Mucosa of gallbladder (tissue), 1 donor: ENCODE measurements around the gene ZNF280D. TPM values are rescaled to one million over a fixed set of nuclear protein-coding genes. Genes with fewer than 3 reads are reported as not detected.

Experiments used
- DNase-seq: peaks from one replicate; pipeline ENCODE4 v3.0.0-alpha.2; 2020; ENCODE audit warnings: low spot score
- total RNA-seq: library from RNA; stranded (reverse); gene quantifications from one replicate; pipeline ENCODE4 v1.2.1, GENCODE V29; 2021
- donor health status: DM: no; HTN: no; CAD: no.

ZNF280D gene
- total RNA-seq, 1 donor from 2014 or later: 44.3 TPM

DNA sequence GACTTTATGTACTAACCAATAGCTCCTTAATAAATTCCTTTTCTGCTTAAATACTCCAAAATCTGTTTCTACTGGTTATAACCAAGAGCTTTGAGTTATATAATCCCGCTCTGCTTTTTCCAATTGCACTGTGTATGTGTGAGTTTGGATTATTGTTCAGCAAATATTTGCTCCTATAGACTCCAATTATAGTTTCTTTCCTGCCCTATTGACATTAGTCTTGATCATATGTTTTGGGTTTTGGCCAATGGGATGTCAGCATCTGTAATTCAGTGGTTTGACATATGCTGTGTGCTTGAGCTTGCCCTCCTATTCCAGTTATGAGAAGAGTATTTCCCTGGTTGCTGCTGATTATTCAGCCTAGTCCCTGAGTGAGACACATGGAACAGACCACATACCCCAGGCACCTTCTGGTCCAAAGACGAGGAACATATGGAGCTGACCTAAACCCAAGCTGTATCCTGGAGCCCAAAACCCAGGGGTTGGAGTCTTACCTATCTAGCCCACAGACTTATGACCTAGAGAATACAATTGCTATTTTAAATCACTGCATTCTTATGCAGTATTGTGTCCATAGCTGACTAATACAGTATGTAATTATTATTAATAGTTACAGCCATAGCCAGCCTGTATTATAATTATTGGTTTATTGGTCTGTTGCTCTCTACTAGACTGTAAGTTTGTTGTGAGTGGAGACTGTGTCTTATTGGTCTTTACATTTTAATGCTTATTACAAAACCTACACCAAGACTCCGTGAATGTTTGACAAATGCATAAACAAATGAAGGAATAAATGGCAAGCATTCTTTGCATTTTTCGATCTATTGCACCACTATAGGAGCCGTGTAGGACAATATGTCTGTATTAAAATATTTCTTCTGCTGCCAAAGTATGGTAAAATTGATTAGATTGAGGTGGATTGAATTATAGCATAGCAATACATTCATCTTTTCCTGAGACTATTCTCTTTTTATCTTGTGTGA is 11.7 kb upstream of the ZNF280D start:
- no peak for DNase-seq

DNA sequence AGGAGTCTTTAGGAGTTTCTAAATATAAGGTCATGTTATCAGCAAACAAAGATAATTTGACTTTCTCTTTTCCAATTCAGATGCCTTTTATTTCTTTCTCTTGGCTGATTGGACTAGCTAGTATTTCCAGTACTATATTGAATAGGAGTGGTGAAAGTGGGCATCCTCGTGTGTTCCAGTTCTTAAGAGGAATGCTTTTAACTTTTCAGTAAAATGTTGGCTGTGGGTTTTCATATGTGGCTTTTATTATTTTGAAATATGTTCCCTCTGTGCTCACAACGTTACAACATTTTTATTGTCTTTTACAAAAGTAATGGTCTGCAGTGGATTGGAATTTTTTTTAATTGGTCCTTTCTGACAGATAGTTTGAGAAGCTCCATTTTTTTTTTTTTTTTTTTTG is 8.2 kb upstream of the ZNF280D start:
- DNase-seq: no peak

DNA sequence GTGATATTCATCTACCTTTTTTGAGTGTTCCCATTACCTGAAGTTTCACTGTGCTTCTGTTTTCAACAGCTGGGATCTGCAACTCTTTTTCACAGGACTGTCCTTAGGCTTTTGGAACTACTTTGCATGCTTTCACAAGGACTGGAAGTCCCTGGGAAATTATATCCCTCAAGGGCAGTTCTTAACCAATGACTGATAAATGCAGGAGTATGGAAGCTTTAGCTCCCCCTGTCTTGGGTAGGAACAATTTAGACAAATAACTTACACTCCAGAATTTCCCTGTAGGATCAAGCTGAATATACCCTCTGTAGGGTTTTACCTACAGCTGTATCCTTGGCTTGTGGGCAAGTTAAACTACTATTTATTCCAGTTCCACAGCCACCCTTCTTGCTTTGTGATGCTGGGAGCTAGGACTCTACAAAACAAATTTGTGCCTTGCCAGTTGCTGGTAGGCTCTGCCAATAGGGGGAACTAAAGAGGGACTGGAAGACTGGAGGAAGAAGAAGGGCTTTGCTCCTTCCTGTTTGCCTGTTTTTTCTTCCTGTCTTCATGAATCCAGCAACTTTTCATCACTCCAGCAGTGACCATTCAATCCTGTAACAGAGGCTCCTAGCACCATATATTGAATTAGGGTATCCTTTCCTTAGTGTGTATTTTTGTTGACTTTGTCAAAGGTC is 6.8 kb upstream of the ZNF280D start:
- DNase-seq: no peak

DNA sequence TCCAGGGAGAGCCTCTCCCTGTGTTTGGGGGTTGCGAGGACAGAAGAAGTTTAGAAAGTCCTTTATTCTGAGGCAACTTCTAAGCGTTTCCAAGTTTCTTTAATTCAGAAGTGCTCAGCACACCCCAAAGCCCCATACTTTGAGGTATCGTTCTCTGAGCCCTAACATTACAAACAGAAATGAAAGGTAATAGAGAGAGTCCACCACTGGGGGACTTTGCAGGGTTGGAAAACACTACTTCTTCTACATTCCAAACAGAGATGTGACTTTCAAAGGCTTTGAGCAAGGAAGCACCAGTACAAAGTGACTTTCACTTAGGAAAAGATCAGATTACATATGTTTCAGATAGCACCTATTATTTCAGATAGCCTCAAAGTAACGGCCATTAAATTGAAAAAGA is 6.2 kb upstream of the ZNF280D start:
- no peak for DNase-seq

DNA sequence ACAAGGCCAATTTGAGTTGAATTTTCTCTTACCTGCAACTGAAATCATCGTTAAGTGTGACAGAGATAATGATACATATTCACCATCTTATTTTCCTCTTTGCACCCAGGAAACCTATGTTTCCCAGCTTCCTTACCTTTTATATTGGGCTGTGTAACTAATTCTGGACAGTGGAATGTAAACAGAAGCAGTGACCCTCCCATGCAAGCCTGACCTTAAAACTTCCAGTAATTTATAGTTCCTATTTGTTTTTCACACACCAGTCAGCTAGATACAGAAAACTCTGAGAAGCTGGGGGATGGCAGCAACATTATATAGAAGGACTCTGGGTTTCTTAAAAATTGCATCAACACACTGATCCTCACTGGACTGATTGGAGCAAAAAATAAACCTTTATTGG is 4.5 kb upstream of the ZNF280D start:
- no peak for DNase-seq

DNA sequence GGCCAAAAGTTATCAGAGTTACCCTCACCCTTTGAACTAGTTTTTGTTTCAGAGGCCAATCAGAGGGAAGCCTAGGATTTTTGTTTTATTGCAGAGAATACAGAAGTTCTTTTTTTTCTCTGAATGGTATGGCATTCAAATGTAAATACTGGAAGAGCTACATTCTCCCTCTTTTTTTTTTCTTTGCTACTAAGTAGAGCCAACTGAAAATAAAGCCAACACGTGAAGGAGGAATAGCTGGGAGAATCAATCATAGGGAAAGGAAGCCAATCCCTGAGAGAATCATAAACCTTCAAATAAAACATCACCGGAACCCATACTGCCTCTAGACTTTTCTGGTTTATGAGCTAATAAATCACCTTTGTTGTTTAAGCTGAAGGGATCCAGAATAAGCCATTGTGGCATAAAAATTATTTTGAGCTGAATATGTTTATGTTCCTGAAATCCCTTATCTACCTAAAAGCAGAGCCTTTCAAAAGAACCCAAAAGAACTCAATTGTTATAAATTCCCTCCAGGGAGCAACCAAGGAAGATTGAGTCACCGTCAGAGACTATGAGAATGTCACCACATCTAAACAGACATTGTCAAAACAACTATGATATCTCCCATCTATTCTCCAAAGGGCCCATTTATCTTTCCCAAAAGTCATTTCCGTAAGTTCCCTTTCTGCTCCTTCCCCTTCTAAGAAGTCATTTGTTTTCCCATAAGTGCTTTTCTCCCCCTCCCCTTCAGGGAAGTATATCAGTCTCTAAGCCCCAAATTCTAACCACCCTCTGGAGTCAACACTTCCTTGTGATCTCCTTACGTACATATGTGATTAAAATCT is 3.8 kb upstream of the ZNF280D start:
- no peak for DNase-seq

DNA sequence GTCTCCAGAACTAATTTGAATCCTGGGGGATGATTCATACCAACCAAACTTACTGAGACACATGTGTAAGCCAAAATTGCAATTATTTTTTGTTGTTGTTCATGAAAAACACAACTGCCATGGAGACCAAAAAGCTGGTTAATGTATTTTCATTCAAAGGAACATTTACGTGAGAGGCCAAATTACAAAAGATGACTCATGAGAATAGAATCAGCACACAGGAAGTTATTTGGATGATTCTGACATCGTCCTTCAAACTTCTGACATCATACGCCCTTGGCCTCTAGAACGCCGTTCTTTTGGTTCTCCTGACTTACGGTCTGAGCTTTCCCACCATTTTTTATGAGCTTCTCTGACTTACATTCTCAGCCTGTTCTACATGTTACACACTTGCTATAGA is 3.0 kb upstream of the ZNF280D start:
- no peak for DNase-seq

DNA sequence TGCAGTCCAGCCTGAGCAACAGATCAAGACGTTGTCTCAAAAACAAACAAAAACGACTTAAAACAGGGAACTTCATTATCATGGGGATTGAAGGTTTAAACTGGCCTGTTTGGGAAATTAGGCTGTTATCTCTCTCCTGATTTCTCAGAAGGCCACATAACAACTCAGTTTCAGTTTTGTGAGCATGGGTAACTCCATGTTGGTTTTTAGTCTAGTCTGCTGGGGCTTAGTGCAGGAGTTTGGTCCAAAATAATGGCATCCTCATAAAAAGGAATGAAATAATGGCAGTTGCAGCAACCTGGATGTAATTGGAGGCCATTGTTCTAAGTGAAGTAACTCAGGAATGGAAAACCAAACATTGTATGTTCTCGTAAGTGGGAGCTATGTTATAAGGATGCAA is 2.3 kb upstream of the ZNF280D start:
- no peak for DNase-seq

DNA sequence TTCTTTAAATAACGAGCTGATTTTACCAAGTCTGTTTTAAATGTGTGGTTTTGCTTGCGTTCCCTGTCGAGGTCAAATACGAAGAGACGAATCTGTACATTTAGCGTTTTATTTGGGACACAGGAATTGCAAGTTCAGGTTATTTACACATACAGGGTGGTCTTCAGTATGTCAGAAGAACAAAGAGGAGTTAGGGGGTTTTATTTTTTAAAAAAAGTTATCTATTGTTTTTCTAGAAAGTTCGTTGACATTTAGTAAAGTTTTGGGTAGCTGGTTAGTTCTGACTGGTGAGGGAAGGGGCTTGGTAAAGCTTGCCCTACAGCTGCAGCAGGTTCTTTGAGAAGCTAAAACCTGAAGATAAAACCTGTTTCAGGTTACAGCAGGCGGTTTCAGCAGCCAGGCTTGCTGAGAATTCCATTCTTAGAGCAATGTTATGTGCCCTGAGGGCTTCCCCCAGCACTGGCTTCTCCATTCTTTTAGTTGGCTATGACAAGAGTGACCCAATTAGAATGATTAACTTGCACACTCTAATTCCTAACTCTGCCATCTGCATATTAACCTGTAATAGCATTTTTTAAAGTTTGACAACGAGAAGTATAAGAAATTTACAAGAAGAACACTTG is 815 bp upstream of the ZNF280D start:
- no peak for DNase-seq

DNA sequence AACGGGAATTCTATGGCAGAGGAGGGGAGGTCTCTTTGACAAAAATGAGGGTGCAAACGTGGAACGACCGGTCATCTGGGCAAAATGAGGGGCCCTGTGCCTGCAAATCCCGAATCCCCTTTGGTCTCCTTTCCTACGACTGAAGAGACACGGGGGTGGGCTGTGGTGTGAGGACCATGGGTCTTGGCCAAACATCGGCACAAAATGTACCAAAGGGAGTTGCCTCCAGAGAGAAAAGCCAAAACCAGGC is 498 bp downstream of the ZNF280D start:
- no peak for DNase-seq

DNA sequence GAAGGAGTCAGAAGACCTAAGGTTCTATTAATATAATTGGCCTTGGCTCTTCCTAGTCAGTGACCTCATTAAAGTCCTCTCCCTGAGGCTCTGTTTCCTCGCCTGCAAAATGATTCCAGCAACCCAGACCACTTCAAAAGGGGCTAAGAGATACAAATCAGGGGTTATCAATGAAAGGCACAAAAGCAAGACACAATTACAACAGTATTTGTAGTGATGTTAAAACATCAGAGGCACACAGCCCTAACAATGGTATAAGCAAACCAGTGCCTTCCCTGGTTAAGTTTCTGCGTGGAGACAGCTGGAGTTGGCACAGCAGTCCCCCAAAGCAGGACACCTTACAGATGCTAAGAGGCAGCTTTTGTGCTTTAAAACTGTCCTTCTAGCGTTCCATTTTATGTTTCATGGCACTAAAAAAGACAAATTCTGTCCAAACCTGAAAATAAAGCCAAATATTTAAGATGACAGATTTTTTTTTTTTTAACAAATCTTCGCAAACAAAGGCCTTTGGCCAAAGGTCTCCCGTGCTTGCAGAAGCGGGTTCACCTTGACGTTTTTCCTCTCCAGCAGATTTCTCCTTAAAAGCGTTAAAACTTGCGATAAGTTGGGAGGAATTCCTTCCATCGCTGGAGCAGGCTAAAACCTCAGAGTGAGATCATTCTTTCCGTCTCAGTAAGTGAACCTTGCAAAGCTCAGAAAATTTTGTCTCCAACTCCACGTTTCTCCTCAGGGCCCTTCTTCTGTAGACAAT is 999 bp downstream of the ZNF280D start:
- no peak for DNase-seq

DNA sequence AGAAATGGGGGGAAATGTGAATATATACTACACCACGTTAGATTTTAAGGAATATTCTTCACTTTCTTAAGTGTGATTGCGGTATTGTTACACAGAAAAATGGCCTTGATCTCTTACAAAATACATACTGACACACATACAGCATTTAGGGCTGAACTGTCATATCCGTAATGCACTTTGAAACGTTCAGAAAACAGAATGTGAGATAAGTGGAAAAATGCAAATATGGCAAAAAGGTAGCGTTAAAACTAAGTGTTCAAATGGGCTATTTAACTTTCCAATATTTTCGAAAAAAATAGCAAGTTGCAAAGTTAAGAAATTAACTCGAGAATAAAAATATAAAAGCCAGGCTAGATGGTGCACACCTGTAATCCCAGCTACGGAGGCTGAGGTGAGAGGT is 1.8 kb downstream of the ZNF280D start:
- DNase-seq: no peak

DNA sequence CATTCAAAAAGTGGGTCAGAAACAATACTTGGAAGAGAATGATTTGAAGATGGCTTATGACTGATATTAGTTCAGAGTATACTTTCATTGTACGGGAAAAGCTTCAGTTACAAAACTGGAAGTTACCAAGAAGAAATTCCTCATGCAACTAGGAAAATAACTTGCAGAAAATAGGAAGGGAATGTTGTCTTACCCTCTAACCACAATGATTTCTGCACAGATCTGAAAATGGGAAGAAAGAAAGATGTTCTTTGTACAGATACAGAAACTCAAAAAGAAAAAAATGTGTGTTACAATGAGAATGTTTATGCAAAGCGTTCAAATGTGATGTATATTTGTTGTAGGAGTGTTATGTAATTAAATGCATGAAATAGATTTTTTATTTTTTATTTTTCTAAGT is 3.7 kb downstream of the ZNF280D start:
- DNase-seq: no peak

DNA sequence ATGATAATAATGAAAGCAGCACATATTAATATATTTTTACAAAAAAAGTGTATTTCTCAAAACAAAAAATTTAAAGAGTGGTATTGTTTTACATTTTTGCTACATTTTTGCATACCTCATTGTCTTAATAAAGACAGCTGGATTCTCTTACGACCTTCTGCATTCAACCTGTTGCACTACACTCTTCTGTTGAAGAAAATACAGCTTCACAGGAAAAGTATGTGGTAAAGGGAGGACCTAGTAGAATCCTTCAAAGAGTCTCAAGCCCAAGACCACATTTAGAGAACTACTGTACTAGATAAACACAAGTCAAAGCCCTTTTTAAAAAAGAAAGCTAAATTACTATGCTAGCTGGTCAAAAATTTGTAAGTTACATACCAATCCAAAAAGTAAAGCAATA is 7.9 kb downstream of the ZNF280D start:
- DNase-seq: no peak

DNA sequence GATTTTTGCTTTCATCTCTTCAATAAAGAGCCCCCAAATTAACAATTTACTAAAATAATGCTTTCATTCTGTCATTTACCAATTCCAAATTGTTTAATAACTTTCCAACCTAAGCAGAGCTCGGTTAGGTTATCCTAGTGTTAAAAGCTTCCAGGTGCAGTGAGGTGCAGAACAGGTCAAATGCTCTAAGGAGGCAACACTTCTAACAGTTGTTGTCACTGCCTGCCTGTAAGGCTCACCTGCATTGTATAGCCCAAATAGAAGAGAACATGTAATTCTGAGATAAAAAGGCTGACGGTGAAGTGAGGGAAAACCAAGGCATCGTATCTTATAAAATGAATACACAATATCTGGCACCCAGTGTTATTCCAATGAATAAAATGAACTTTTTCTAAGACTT is 9.1 kb downstream of the ZNF280D start:
- no peak for DNase-seq

DNA sequence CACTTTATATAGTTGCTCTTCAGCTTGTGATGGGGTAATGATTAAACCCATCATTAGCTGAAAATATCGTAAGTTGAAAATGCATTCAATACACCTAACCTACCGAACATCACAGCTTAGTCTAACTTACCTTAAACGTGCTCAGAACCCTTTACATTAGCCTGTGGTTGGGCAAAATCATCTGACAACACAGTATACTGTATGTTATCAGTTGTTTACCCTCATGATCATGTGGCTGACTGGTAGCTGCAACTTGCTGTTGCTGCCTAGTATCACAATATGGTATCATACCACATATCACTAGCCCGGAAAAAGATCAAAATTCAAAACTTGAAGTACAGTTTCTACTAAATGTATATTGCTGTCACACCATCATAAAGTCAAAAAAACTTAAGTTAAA is 9.5 kb downstream of the ZNF280D start:
- no peak for DNase-seq

DNA sequence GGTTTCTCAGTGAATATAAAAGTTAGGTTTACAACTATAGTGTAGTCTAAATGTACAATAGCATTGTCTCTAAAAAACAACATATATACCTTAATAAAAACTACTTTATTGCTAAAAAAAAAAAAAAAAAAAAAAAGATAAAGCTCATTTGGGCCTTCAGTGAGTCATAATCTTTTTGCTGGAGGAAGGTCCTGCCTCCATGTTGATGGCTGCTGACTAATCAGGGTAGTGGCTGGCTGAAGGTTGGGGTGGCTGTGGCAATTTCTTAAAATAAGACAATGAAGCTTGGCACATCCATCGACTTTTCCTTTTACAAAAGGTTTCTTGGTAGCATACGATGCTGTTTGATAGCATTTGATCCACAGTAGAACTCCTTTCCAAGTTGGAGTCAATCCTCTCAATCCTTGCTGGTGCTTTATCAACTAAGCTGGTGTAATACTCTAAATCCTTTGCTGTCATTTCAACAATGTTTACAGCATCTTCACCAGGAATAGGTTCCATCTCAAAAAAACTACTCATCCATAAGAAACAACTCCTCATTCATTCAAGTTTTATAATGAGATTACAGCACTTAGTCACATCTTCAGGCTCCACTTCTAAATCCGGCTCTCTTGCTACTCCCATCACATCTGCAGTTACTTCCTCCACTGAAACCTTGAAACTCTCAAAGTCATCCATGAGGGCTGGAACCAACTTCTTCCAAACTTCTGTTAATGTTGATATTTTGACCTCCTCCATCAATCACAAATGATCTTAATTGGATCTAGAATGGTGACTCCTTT is 13.3 kb downstream of the ZNF280D start:
- no peak for DNase-seq

DNA sequence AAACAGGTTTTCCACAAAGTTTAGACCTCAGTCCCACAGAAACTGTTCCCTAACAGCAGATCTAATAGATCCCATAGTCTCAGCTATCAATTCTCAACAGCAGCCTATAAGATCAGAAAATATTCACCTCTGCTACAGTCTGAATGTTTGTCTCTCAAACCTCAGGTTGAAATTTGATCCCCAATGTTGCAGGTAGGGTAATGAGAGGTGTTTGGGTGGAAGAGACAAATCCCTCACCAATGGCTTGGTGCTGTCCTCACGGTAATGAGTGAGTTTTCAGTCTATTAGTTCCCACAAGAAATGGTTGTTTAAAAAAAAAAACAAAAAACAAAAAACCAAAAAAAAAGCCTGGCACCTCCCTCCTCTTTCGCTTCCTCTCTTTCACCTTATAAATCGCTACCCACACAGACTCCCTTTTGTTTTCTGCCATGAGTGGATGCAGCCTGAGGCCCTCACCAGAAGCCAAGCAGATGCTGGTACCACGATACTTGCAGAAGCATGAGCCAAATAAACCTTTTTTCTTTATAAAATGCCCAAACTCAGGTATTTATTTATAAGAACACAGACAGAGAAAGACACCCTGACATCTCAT is 14.2 kb downstream of the ZNF280D start:
- DNase-seq: no peak

DNA sequence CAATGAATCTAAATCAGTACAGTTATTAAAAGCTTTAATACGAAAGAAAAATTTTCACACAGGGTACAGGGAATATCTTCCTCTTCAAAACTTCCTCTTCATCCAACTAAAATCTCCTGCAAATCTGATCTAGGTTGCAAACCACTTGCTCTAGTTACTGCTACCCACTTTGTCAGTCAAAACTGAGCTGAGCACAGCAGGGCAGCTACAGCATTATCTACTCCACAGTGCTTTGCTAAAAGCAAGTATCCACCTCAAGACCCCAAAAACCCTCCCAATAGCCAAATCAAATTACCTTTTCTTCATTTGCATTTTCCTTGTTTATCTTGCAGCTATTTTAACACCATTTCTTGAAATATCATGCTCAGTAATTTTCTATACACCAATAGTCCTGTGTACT is 14.7 kb downstream of the ZNF280D start:
- no peak for DNase-seq

DNA sequence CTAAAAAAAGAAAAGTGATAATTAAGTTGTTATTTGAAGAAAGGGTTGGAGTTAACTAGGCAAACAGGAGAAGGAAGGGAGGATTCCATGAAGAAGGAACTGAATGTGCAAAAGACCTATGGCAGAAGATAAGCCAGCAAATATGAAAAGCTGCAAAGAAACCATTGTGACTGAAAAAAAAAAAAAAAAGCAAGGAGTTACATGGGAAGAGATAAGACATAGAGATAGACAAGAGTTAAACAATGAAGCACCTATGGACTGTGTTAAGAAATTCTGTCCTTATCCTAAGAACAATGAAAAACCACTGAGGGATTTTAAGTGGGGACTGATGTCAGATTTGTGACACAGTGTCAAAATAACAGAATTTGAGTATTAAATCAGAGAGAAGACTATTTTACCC is 17.0 kb downstream of the ZNF280D start:
- DNase-seq: no peak
